Smooth muscle cell (in vitro differentiated cells): ENCODE results near the gene CPLX4. TPM values are rescaled to one million over a fixed set of nuclear protein-coding genes. Genes with fewer than 3 reads are reported as not detected.

Source experiments
- DNase-seq: peaks from one replicate; lab custom pipeline; 2025; ENCODE audit not compliant: unreplicated experiment; lab: John Stamatoyannopoulos, UW
- H2AFZ ChIP-seq: fragments of 200-600 bp; sonication (generic); 2 replicates; pipeline ENCODE4 v1.6.0; 2016; ENCODE audit warnings: antibody characterized with exemption, low read depth, mild to moderate bottlenecking
- H3F3A ChIP-seq: fragments of 200-600 bp; sonication (generic); 2 replicates; pipeline ENCODE4 v1.6.0; 2017; ENCODE audit warnings: antibody characterized with exemption, low read depth
- H3K27ac ChIP-seq: fragments of 200-600 bp; sonication (generic); 2 replicates; pipeline ENCODE4 v1.5.1; 2016; ENCODE audit warnings: low read depth, mild to moderate bottlenecking
- H3K27me3 ChIP-seq: fragments of 200-600 bp; sonication (generic); 2 replicates; pipeline ENCODE4 v1.6.1; 2016; ENCODE audit warnings: low read depth, mild to moderate bottlenecking
- H3K36me3 ChIP-seq: fragments of 200-600 bp; sonication (generic); 2 replicates; pipeline ENCODE4 v1.5.1; 2016; ENCODE audit warnings: low read depth
- H3K4me1 ChIP-seq: fragments of 200-600 bp; sonication (generic); 2 replicates; pipeline ENCODE4 v1.5.1; 2016; ENCODE audit warnings: low read depth
- H3K4me2 ChIP-seq: fragments of 200-600 bp; sonication (generic); 2 replicates; pipeline ENCODE4 v1.6.0; 2016; ENCODE audit warnings: mild to moderate bottlenecking
- H3K4me3 ChIP-seq: fragments of 200-600 bp; sonication (generic); 2 replicates; pipeline ENCODE4 v1.5.1; 2016; ENCODE audit warnings: mild to moderate bottlenecking
- H3K79me2 ChIP-seq: fragments of 200-600 bp; sonication (generic); 2 replicates; pipeline ENCODE4 v1.6.0; 2016; ENCODE audit warnings: low read depth, mild to moderate bottlenecking
- H3K9ac ChIP-seq: fragments of 200-600 bp; sonication (generic); 2 replicates; pipeline ENCODE4 v1.6.0; 2016; ENCODE audit warnings: low read depth
- H3K9me3 ChIP-seq: fragments of 200-600 bp; sonication (generic); replicated peaks from 2 replicates; pipeline ENCODE4 v1.5.1; 2016; ENCODE audit warnings: low read depth
- H4K20me1 ChIP-seq: fragments of 200-600 bp; sonication (generic); 2 replicates; pipeline ENCODE4 v1.6.0; 2016; ENCODE audit warnings: low read depth
- CTCF ChIP-seq: fragments of 200-600 bp; sonication (generic); IDR thresholded peaks from 2 replicates; pipeline ENCODE4 v1.5.1; 2017; ENCODE audit warnings: borderline replicate concordance, mild to moderate bottlenecking, antibody characterized with exemption; ENCODE audit not compliant: insufficient read depth, poor library complexity, severe bottlenecking
- WGBS: methylation state at CpG from one replicate; pipeline ENCODE4 v1.1.7; 2016; ENCODE audit warnings: low lambda C conversion rate; 5-methylcytosine and 5-hydroxymethylcytosine counted together
- polyA plus RNA-seq: library from polyadenylated mRNA; unstranded; fragments of >200 nt; fragmentation: Nextera tagmentation; extraction: Ambion mirVana; gene quantifications from 2 replicates; pipeline ENCODE4 v1.2.1, GENCODE V29; 2016
- total RNA-seq: library from RNA; depleted of rRNA; stranded (reverse); fragments of >200 nt; gene quantifications from 2 replicates; pipeline ENCODE4 v1.2.3, GENCODE V29; 2014

Gene CPLX4
- total and polyA plus RNA-seq, 2 experiments from 2014 or later = not detected

- no peaks in the 10 kb centered on the region for H3K9me3 ChIP-seq
- 61% methylated on average over 4 of the region's 4 CpGs for WGBS
- no peak for TF ChIP-seq CTCF
- no peaks in the 10 kb centered on the region for H3K36me3 ChIP-seq
- no peak for DNase-seq
- no peaks in the 10 kb centered on the region for H3K4me1 ChIP-seq
- H4K20me1 ChIP-seq = no peaks in the 10 kb centered on the region
- no peak overlapping the region for H3K27ac ChIP-seq
- H3K9ac ChIP-seq = no peak overlapping the region
- H3K27me3 ChIP-seq = peaks cover 63% of the 10 kb centered on the region
- H2AFZ ChIP-seq = no peak overlapping the region
- H3K79me2 ChIP-seq = no peaks in the 10 kb centered on the region
- no peak overlapping the region for H3K4me2 ChIP-seq
- no peak overlapping the region for H3K4me3 ChIP-seq
- no peaks in the 10 kb centered on the region for H3F3A ChIP-seq
Measured at GRCh38 chr18:59246796-59247195, 71.7 kb downstream of the CPLX4 start.

Other genes starting within 250 kb of the CPLX4 start
- 22.9 and 23.4 TPM in 2 replicates for gene SEC11C, start 178.8 kb downstream of the CPLX4 start, total RNA-seq
- gene SEC11C, start 178.8 kb downstream of the CPLX4 start, polyA plus RNA-seq = 37.5 and 55.3 TPM in 2 replicates
- not detected in 2 replicates for gene GRP, start 98.5 kb downstream of the CPLX4 start, total RNA-seq
- 1.0 and 1.4 TPM in 2 replicates for gene GRP, start 98.5 kb downstream of the CPLX4 start, polyA plus RNA-seq
- not detected in 2 replicates for gene RAX, start 45.2 kb downstream of the CPLX4 start, total RNA-seq
- gene RAX, start 45.2 kb downstream of the CPLX4 start, polyA plus RNA-seq = 0.21 TPM in 1 of 2 replicates, not detected in the other
- 206 and 270 TPM in 2 replicates for gene LMAN1, start 40.6 kb upstream of the CPLX4 start, total RNA-seq
- gene LMAN1, start 40.6 kb upstream of the CPLX4 start, polyA plus RNA-seq = 120 and 126 TPM in 2 replicates